HepG2 (cell line): ENCODE measurements around the gene CAGE1. TPM values are rescaled to one million over a fixed set of nuclear protein-coding genes. Genes with fewer than 3 reads are reported as not detected.

Experiments
- HOXD1 ChIP-seq: sonication (generic); formaldehyde crosslinking; IDR thresholded peaks from 2 replicates; pipeline ENCODE4 v1.5.0; 2020; ENCODE audit warnings: missing genetic modification reagents
- LCORL ChIP-seq, 2 experiments: fragments of 450-650 bp in 1 of 2; sonication (generic) in 1 of 2; formaldehyde crosslinking in 1 of 2; IDR thresholded peaks; 2 replicates each; pipeline versions ENCODE4 v1.5.0 to v1.6.1; 2017 to 2020; ENCODE audit warnings: antibody characterized with exemption in 1 of 2, missing genetic modification reagents in 1 of 2
- MAFG ChIP-seq: sonication (generic); formaldehyde crosslinking; IDR thresholded peaks from 2 replicates; pipeline ENCODE4 v1.5.1; 2020; ENCODE audit warnings: mild to moderate bottlenecking, missing genetic modification reagents
- MAFK ChIP-seq, 2 experiments: IDR thresholded peaks in 1 of 2; conservative IDR thresholded peaks in 1 of 2; 2 replicates each; pipeline ENCODE4 v1.6.1; 2011; ENCODE audit warnings: improper control_type of control experiment in 2 of 2, low read length in 2 of 2
- NFRKB ChIP-seq: fragments of 450-650 bp; IDR thresholded peaks from 2 replicates; pipeline ENCODE4 v1.6.1; 2017
- NONO ChIP-seq, 2 experiments: fragments of 450-650 bp in 1 of 2; sonication (generic) in 1 of 2; formaldehyde crosslinking in 1 of 2; IDR thresholded peaks in 1 of 2; conservative IDR thresholded peaks in 1 of 2; 2 replicates each; pipeline versions ENCODE4 v1.6.1 to v1.8.0; 2017 to 2022; ENCODE audit warnings: mild to moderate bottlenecking in 1 of 2, missing genetic modification reagents in 1 of 2, moderate library complexity in 1 of 2
- PRPF4 ChIP-seq: fragments of 200-400 bp; formaldehyde crosslinking; IDR thresholded peaks from 2 replicates; pipeline ENCODE4 v1.6.1; 2016; ENCODE audit warnings: low read length, low read depth; ENCODE audit not compliant: poor library complexity, severe bottlenecking
- RBAK ChIP-seq: sonication (generic); formaldehyde crosslinking; IDR thresholded peaks from 2 replicates; pipeline ENCODE4 v1.5.1; 2020; ENCODE audit warnings: mild to moderate bottlenecking, missing genetic modification reagents
- TEAD2 ChIP-seq: sonication (generic); formaldehyde crosslinking; IDR thresholded peaks from 2 replicates; pipeline ENCODE4 v1.9.0; 2021; ENCODE audit warnings: missing genetic modification reagents
- ZMYM3 ChIP-seq: sonication (generic); formaldehyde crosslinking; IDR thresholded peaks from 2 replicates; pipeline ENCODE4 v1.5.1; 2020; ENCODE audit warnings: mild to moderate bottlenecking, missing genetic modification reagents
- ZMYM4 ChIP-seq: sonication (generic); formaldehyde crosslinking; IDR thresholded peaks from 2 replicates; pipeline ENCODE4 v1.8.1; 2023; ENCODE audit warnings: mild to moderate bottlenecking, missing genetic modification reagents
- ZNF30 ChIP-seq: sonication (generic); formaldehyde crosslinking; IDR thresholded peaks from 2 replicates; pipeline ENCODE4 v1.5.0; 2020; ENCODE audit warnings: mild to moderate bottlenecking, missing genetic modification reagents
- ZNF510 ChIP-seq: sonication (generic); formaldehyde crosslinking; IDR thresholded peaks from 2 replicates; pipeline ENCODE4 v1.4.0; 2020; ENCODE audit warnings: low read depth, mild to moderate bottlenecking, missing genetic modification reagents
- ZNF782 ChIP-seq: sonication (generic); formaldehyde crosslinking; IDR thresholded peaks from 2 replicates; pipeline ENCODE4 v1.4.0; 2020; ENCODE audit warnings: missing genetic modification reagents, mild to moderate bottlenecking, borderline replicate concordance
- ZNF841 ChIP-seq: sonication (generic); formaldehyde crosslinking; IDR thresholded peaks from 2 replicates; pipeline ENCODE4 v1.8.1; 2023; ENCODE audit warnings: missing genetic modification reagents, borderline replicate concordance
- ZSCAN25 ChIP-seq: sonication (generic); formaldehyde crosslinking; IDR thresholded peaks from 2 replicates; pipeline ENCODE4 v1.8.0; 2022; ENCODE audit warnings: mild to moderate bottlenecking, missing genetic modification reagents
- polyA plus RNA-seq, 8 experiments: library from polyadenylated mRNA; depleted of rRNA in 3 of 8; stranded (reverse) in 7 of 8; unstranded in 1 of 8; fragments of >200 nt; fragmentation: Illumina TruSeq in 4 of 8; extraction: Trizol in 4 of 8; gene quantifications; 2 replicates each; pipeline versions ENCODE4 v1.2.1 to v1.2.3, GENCODE V29; 2011 to 2016; ENCODE audit warnings: low read depth in 4 of 8, missing spikeins in 1 of 8, mixed read lengths in 1 of 8; ENCODE audit not compliant: insufficient read depth in 1 of 8
- total RNA-seq, 5 experiments: library from RNA; depleted of rRNA; stranded (reverse); fragments of >200 nt; fragmentation: Illumina TruSeq; extraction: Trizol; gene quantifications; 2 replicates each; pipeline ENCODE4 v1.2.3, GENCODE V29; 2016; ENCODE audit warnings: low read depth in 1 of 5
- TF ChIP-seq, protein P1 (sequence below): sonication (generic); formaldehyde crosslinking; IDR thresholded peaks from 2 replicates; pipeline ENCODE4 v1.5.0; 2020; ENCODE audit warnings: mild to moderate bottlenecking, missing genetic modification reagents, borderline replicate concordance
- TF ChIP-seq, protein P2 (sequence below): sonication (generic); formaldehyde crosslinking; IDR thresholded peaks from 2 replicates; pipeline ENCODE4 v1.8.0; 2022; ENCODE audit warnings: missing genetic modification reagents, low read depth, mild to moderate bottlenecking, borderline replicate concordance
- TF ChIP-seq, protein P3 (sequence below): sonication (generic); formaldehyde crosslinking; IDR thresholded peaks from 2 replicates; pipeline ENCODE4 v1.4.0; 2020; ENCODE audit warnings: missing genetic modification reagents

Gene CAGE1
- total and polyA plus RNA-seq, 2 of the 13 experiments (the other 11 are each of a cell fraction or from before 2014, with no cell fraction given): 0.03 to 0.15 TPM

DNA sequence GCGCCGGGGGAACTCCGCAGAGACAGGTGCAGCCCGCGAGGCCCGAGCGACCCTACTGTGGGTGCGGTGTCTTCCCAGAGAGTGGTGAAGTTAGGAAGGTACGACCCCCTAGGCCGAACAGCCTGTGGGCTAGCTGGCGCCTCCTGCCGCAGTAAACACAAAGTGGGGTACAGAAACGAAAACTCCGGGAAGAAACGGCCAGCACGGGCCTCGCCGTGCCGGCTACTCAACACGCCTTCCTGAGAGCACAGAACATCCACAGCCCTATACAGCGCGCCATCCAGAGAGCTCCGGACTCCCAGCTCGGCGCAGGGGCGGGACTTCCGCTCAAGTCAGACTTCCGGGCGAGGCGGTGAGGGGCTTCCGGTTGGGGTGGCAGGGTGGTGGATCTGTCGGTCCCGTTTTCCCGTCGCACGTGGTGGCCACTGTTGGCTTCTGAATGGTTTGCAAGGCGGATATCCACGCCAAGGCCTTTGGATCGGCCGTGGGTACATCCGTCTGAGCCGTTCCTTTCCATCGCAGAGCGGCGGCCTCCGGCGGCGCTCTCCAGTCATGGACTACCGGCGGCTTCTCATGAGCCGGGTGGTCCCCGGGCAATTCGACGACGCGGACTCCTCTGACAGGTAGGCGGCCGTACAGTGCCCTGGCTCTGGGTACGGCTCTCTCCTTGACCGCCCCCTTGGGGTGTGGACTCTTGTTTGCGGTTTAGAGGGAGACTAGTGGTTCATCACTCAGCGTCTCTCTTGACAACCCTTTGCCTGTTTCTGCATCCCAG is at the start of gene CAGE1, which contains the start of gene RIOK1 (continued):
- no peak for TF ChIP-seq NONO (IDR thresholded peaks at IDR 0.05)
- peak; percentile 93 for TF ChIP-seq NONO (CRISPR knock-in tag; conservative IDR thresholded peaks at IDR 0.05)
- peak; percentile 88; the same call in 1 of the 2 replicates for TF ChIP-seq ZNF510 (CRISPR knock-in tag)
- TF ChIP-seq ZNF841 (CRISPR knock-in tag): peak; percentile 93
- TF ChIP-seq MAFG (CRISPR knock-in tag): no peak
- TF ChIP-seq RBAK: no peak
- TF ChIP-seq MAFK (conservative IDR thresholded peaks at IDR 0.05 in 1 of 2, IDR thresholded peaks at IDR 0.05 in 1 of 2; ENCODE audit: low read length in 2 of 2): no peak
- TF ChIP-seq TEAD2 (CRISPR knock-in tag): no peak
- peak; percentile 98; the same call in 1 of the 2 replicates for TF ChIP-seq ZNF782 (CRISPR knock-in tag)
- no peak for TF ChIP-seq NFRKB
- peak; percentile 88 for TF ChIP-seq ZMYM4 (CRISPR knock-in tag)
- TF ChIP-seq HOXD1 (CRISPR knock-in tag): no peak; the same call in 1 of the 2 replicates
- 0 out of 2 replicates have a peak, but pooled peaks have one; percentile 75 for TF ChIP-seq ZNF30 (CRISPR knock-in tag)
- TF ChIP-seq, protein P1, sequence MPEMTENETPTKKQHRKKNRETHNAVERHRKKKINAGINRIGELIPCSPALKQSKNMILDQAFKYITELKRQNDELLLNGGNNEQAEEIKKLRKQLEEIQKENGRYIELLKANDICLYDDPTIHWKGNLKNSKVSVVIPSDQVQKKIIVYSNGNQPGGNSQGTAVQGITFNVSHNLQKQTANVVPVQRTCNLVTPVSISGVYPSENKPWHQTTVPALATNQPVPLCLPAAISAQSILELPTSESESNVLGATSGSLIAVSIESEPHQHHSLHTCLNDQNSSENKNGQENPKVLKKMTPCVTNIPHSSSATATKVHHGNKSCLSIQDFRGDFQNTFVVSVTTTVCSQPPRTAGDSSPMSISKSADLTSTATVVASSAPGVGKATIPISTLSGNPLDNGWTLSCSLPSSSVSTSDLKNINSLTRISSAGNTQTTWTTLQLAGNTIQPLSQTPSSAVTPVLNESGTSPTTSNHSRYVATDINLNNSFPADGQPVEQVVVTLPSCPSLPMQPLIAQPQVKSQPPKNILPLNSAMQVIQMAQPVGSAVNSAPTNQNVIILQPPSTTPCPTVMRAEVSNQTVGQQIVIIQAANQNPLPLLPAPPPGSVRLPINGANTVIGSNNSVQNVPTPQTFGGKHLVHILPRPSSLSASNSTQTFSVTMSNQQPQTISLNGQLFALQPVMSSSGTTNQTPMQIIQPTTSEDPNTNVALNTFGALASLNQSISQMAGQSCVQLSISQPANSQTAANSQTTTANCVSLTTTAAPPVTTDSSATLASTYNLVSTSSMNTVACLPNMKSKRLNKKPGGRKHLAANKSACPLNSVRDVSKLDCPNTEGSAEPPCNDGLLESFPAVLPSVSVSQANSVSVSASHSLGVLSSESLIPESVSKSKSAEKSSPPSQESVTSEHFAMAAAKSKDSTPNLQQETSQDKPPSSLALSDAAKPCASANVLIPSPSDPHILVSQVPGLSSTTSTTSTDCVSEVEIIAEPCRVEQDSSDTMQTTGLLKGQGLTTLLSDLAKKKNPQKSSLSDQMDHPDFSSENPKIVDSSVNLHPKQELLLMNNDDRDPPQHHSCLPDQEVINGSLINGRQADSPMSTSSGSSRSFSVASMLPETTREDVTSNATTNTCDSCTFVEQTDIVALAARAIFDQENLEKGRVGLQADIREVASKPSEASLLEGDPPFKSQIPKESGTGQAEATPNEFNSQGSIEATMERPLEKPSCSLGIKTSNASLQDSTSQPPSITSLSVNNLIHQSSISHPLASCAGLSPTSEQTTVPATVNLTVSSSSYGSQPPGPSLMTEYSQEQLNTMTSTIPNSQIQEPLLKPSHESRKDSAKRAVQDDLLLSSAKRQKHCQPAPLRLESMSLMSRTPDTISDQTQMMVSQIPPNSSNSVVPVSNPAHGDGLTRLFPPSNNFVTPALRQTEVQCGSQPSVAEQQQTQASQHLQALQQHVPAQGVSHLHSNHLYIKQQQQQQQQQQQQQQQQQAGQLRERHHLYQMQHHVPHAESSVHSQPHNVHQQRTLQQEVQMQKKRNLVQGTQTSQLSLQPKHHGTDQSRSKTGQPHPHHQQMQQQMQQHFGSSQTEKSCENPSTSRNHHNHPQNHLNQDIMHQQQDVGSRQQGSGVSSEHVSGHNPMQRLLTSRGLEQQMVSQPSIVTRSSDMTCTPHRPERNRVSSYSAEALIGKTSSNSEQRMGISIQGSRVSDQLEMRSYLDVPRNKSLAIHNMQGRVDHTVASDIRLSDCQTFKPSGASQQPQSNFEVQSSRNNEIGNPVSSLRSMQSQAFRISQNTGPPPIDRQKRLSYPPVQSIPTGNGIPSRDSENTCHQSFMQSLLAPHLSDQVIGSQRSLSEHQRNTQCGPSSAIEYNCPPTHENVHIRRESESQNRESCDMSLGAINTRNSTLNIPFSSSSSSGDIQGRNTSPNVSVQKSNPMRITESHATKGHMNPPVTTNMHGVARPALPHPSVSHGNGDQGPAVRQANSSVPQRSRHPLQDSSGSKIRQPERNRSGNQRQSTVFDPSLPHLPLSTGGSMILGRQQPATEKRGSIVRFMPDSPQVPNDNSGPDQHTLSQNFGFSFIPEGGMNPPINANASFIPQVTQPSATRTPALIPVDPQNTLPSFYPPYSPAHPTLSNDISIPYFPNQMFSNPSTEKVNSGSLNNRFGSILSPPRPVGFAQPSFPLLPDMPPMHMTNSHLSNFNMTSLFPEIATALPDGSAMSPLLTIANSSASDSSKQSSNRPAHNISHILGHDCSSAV (CRISPR knock-in tag): peak; percentile 100
- TF ChIP-seq, protein P2, sequence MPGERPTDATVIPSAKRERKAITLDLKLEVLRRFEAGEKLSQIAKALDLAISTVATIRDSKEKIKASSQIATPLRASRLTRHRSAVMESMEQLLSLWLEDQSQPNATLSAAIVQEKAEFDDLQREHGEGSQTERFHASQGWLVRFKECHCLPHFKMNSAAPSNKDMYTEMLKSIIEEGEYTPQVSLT: no peak; the same call in 1 of the 2 replicates
- TF ChIP-seq ZSCAN25 (CRISPR knock-in tag): peak; percentile 77
- TF ChIP-seq, protein P3, sequence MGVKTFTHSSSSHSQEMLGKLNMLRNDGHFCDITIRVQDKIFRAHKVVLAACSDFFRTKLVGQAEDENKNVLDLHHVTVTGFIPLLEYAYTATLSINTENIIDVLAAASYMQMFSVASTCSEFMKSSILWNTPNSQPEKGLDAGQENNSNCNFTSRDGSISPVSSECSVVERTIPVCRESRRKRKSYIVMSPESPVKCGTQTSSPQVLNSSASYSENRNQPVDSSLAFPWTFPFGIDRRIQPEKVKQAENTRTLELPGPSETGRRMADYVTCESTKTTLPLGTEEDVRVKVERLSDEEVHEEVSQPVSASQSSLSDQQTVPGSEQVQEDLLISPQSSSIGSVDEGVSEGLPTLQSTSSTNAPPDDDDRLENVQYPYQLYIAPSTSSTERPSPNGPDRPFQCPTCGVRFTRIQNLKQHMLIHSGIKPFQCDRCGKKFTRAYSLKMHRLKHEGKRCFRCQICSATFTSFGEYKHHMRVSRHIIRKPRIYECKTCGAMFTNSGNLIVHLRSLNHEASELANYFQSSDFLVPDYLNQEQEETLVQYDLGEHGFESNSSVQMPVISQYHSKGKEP: no peak
- no peak for TF ChIP-seq PRPF4
- no peak; the same call in 1 of the 2 replicates for TF ChIP-seq ZMYM3 (CRISPR knock-in tag)
- TF ChIP-seq LCORL (IDR thresholded peaks at IDR 0.05): no peak
- TF ChIP-seq LCORL (CRISPR knock-in tag; IDR thresholded peaks at IDR 0.05): peak; percentile 50
